Activated CD4-positive, CD25-positive, alpha-beta regulatory T cell (primary cell): ENCODE measurements around the gene RYR1.
"Not testable (repeated sequence)": the region's sequence is repeated elsewhere in the genome, so short reads cannot be mapped to it uniquely, and the experiment has no call there.

ENCODE experiments used
- DNase-seq, 4 experiments: peaks; one replicate each; lab custom pipeline; 2025; lab: John Stamatoyannopoulos, UW

Gene RYR1

GRCh38 chr19:38400361-38400760 lies 33.1 kb upstream of the RYR1 start:
- no peak for DNase-seq

- no peak for DNase-seq
Observed at GRCh38 chr19:38401148-38401547, 32.3 kb upstream of the RYR1 start.

- DNase-seq: no peak
Observed at GRCh38 chr19:38402623-38402966, 30.9 kb upstream of the RYR1 start.

- peak; percentile 95 to 99 (median 98) for DNase-seq
Observed at GRCh38 chr19:38402967-38403674, 30.4 kb upstream of the RYR1 start, which contains the start of gene FAM98C. Gene FAM98C, plus strand, starts transcription at chr19:38403093. Its CDS starts 61 bp downstream, at chr19:38403154.

GRCh38 chr19:38404858-38405257 lies 28.6 kb upstream of the RYR1 start:
- DNase-seq: no peak

- no peak for DNase-seq
Observed at GRCh38 chr19:38405276-38405675, 28.2 kb upstream of the RYR1 start.

DNA sequence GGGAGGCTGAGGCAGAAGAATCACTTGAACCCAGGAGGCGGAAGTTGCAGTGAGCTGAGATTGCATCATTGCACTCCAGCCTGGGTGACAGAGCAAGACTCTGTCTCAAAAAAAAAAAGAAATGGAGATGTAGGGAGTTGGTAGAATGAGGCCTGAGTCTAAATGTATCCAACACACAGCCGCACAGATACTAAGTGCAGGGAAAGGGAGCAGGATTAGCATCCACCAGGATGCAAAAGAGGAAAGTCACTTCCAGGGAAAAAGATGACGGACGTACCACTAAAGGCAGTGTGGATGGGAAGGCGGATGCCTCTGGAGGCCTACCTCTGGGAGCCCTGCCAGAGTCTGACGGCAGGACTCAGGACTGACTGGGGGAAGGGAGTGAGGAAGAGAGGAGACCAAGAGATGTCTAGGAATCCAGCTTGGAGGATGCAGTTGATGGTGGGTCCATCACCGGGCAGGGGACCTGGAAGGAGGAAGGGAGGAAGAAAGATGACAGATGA lies 23.8 kb upstream of the RYR1 start:
- DNase-seq: no peak

DNA sequence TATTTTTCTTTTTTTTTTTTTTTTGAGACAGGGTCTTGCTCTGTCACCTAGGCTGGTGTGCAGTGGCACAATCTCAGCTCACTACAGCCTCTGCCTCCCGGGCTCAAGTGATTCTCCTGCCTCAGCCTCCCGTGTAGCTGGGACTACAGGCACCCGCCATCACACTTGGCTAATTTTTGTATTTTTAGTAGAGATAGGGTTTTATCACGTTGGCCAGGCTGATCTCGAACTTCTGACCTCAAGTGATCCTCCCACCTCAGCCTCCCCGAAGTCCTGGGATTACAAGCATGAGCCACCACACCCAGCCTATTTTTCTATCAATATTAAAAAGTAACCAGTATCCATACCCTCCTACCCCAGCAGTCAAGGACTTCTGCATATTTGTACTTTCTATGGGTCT lies 23.1 kb upstream of the RYR1 start:
- not testable (repeated sequence) for DNase-seq

DNA sequence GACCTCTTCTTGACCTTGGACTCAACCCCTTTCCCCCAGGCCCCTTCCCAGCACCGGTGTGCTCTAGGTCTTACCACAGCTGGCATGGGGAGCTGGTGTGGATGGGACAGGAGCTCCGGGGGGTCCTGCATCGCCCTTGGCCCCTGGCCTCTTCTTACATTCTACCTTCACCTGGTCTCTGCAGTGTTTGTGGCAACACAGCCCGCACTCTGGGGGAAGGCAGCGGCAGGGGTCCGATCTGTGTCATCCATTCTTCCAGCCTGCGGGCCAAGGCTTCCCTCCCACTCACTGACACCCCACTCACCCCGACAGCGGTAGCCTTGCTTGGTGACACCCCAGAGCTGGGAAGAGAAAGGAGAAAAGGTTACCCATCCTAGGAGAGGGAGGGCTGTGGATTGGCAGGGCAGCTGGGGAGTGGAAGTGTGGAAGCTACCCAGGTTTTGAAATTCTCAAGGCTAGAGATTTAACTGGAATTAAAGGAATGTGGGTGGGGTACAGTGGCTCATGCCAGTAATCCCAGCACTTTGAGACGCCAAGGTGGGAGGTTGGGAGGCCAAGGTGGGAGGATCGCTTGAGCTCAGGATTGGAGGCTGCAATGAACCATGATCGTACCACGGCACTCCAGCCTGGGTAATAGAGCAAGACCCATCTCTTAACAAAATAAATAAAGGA lies 22.3 kb upstream of the RYR1 start:
- no peak for DNase-seq

GRCh38 chr19:38411898-38412297 lies 21.6 kb upstream of the RYR1 start:
- DNase-seq: not testable (repeated sequence)

DNA sequence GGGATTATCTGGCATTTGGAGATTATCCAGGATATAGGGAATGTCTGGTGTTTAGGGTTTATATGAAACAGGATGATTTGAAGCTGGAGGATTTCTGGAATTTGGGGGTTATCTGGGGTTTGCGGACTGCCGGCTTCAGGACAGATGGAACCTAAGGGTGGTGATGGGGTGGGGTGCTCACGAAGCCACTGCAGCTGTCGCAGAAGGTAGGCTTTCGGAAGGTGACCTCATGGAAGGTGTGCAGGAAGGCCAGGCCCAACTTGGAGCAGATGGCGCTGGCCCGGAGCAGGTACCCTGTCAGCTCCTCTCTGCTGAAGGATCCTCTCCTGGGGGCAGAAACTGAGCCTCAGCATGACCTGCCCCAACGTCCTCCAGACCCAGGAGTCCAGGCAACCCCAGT lies 21.0 kb upstream of the RYR1 start:
- DNase-seq: no peak

GRCh38 chr19:38412961-38413360 lies 20.5 kb upstream of the RYR1 start:
- DNase-seq: no peak

- no peak for DNase-seq
Observed at GRCh38 chr19:38413416-38413815, 20.1 kb upstream of the RYR1 start.

GRCh38 chr19:38417146-38417543 lies 16.3 kb upstream of the RYR1 start:
- DNase-seq: no peak

- peak; percentile 20 to 28 (median 23) for DNase-seq
Observed at GRCh38 chr19:38417544-38418506, 15.7 kb upstream of the RYR1 start.

- no peak for DNase-seq
Observed at GRCh38 chr19:38420935-38421334, 12.6 kb upstream of the RYR1 start.

GRCh38 chr19:38421856-38422255 lies 11.6 kb upstream of the RYR1 start:
- DNase-seq: no peak

GRCh38 chr19:38422438-38422837 lies 11.1 kb upstream of the RYR1 start:
- no peak for DNase-seq

DNA sequence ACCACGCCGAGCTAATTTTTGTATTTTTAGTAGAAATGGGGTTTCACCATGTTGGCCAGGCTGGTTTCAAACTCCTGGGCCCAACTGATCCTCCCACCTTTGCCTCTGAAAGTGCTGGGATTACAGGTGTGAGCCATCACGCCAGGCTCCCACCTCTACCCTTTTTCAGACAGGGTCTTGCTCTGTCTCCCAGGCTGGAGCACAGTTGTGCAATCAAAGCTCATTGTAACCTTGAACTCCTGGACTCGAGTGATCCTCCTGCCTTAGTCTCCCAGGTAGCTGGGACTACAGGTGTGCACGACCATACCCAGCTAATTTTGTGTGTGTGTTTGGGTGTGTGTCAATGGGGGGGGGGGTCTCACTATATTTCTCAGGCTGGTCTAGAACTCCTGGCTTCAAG lies 9.2 kb upstream of the RYR1 start:
- DNase-seq: no peak

DNA sequence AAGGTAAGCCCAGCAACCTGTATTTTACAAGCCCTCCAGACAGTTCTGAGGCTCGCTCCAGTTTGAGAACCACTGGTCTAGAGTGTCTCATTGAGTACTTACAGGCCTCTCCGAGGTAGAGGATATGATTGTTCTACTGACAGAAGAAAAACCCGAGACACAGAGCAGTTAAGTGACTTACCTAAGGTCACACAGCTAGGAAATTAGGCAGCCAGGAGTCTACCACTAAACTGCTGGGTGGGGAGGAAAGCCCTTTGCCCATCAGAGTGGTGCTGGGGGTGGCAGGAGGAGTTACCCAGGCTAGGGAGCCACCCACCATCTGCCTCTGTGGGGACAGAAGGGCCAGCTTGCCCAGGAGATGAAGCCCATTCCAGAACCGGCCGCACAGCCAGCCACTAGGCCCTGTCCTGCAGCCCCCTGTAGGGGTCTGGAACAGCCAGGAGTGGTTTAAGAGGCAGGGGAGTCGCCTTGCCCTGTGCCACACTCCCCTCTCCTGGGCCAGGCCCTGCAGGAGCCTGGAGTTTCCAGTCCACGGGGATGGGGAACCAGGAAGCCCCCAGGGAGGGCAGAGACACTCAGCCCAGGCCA lies 8.2 kb upstream of the RYR1 start:
- DNase-seq: no peak

- DNase-seq: peak in 2 of 4 experiments; percentile 17 to 21
Observed at GRCh38 chr19:38425810-38426466, 7.6 kb upstream of the RYR1 start, which contains the start of gene RASGRP4. Gene RASGRP4, minus strand, starts transcription at chr19:38426219. Its CDS starts 128 bp downstream, at chr19:38426091.
